ENCODE results near the gene ABL1.

ABL1 gene

GRCh38 chr9:130935648-130936271 lies 100.7 kb downstream of the ABL1 start:
- DNase-seq: no peak

- DNase-seq: no peak
These were observed 101.4 kb downstream of the ABL1 start for GRCh38 chr9:130936285-130937117.

Data from bone marrow (tissue), 2 donors.